ENCODE results near the gene MITF.

DNA sequence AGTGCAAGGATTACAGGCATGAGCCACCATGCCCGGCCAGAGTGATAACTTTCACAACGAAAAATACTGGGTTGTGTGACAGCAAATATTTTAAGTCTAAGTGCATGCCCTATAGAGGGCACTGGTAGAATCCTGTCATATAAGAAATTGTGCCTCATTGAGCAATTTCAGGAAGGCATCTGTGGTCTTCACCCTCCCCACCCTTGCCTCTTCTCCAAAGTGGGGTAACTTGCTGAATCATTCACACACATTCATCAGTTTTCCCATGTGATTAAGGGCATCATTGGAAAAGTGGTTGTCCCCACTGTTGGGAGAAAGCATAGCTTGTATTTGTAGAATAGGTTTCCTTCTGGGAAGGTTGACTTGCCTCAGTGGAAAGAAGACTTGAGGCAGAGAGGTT, 9.2 kb downstream of the MITF start:
- no peak for TF ChIP-seq POLR2A (IDR thresholded peaks at IDR 0.05)
- TF ChIP-seq, protein P1, sequence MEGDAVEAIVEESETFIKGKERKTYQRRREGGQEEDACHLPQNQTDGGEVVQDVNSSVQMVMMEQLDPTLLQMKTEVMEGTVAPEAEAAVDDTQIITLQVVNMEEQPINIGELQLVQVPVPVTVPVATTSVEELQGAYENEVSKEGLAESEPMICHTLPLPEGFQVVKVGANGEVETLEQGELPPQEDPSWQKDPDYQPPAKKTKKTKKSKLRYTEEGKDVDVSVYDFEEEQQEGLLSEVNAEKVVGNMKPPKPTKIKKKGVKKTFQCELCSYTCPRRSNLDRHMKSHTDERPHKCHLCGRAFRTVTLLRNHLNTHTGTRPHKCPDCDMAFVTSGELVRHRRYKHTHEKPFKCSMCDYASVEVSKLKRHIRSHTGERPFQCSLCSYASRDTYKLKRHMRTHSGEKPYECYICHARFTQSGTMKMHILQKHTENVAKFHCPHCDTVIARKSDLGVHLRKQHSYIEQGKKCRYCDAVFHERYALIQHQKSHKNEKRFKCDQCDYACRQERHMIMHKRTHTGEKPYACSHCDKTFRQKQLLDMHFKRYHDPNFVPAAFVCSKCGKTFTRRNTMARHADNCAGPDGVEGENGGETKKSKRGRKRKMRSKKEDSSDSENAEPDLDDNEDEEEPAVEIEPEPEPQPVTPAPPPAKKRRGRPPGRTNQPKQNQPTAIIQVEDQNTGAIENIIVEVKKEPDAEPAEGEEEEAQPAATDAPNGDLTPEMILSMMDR (IDR thresholded peaks at IDR 0.05), result no peak

All from esophagus squamous epithelium (tissue), 4 donors.